HG03025 (cell line): ENCODE results near the gene MTOR.
"Not testable (repeated sequence)": the region's sequence is repeated elsewhere in the genome, so short reads cannot be mapped to it uniquely, and the experiment has no call there.

Experiments
- ATAC-seq: cut with Tn5 transposase; IDR thresholded peaks from one replicate; pipeline ENCODE4 v1.9.1; 2021; ENCODE audit warnings: mild to moderate bottlenecking, moderate library complexity; ENCODE audit not compliant: unreplicated experiment, low FRiP score

MTOR gene

GRCh38 chr1:11262171-11263049 is at the start of gene MTOR:
Gene MTOR, minus strand, starts transcription at chr1:11262551. Its CDS starts 3,142 bp downstream, at chr1:11259409.
- peak; percentile 95 for ATAC-seq

- no peak for ATAC-seq
These were observed 47.0 kb upstream of the MTOR start for GRCh38 chr1:11309385-11309784.

DNA sequence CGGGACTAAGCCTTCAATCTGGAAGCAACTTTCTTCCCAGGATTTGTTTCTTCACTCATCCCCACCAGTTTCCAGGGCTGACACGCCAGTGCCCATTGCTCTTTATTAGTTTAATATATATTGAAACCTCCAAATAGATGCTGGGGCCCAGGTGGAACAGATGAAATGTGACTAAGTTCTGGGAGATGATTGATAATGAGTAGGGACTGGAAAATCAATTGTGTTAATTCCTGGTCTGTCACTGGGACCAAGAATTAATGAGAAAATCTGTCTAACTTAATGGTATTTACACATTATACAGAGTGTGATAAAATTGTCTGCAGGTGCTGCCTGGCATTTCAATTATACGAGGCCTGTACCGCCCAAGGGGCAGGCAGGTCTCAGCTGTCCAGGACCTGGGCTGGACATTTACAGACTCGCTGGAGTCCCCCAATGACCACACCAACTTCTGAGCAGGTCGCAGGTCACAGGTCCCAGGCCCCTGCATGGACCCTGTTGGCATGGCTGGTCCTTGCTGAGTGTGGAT is 46.4 kb upstream of the MTOR start:
- ATAC-seq: no peak

GRCh38 chr1:11307852-11308251 is 45.5 kb upstream of the MTOR start:
- no peak for ATAC-seq

- ATAC-seq: not testable (repeated sequence)
These were observed 43.2 kb upstream of the MTOR start for GRCh38 chr1:11305516-11305915.

DNA sequence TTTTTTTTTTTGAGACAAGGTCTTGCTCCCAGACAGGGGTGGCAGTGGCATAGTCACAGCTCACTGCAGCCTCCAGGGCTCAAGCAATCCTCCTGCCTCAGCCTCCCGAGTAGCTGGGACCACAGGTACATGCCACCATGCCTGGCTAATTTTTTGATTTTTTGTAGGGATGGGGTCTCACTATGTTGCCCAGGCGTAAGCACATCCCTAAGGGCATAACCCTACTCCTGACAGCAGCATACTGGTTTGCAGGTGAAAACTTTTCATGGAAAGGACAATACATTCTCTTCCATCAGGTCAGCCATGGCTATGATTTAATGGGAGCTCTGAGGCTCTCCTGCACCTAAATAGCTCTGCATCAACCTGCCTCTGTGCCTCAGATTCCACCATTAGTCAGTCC is 40.0 kb upstream of the MTOR start:
- ATAC-seq: no peak

DNA sequence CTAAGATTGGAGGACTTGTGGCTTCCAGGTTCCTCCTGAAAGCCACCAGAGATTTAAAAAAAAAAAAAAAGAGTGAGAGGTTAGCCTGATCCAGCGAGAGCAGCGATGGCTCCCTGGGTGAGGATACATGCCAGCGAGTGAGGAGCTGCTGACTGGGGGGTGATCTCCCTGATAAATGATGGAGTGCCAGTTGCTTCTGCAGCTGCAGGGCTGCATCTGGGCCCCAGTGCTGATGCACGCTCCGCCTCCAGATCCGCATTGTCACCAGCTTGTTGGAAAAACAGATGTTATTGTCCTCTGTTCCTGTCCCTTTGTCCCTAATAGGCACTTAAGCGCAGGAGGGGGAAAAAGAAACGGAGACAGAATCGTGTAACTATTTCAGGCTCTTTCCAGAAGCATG is 39.2 kb upstream of the MTOR start:
- ATAC-seq: no peak

GRCh38 chr1:11299225-11299574 is 36.8 kb upstream of the MTOR start:
- ATAC-seq: no peak

DNA sequence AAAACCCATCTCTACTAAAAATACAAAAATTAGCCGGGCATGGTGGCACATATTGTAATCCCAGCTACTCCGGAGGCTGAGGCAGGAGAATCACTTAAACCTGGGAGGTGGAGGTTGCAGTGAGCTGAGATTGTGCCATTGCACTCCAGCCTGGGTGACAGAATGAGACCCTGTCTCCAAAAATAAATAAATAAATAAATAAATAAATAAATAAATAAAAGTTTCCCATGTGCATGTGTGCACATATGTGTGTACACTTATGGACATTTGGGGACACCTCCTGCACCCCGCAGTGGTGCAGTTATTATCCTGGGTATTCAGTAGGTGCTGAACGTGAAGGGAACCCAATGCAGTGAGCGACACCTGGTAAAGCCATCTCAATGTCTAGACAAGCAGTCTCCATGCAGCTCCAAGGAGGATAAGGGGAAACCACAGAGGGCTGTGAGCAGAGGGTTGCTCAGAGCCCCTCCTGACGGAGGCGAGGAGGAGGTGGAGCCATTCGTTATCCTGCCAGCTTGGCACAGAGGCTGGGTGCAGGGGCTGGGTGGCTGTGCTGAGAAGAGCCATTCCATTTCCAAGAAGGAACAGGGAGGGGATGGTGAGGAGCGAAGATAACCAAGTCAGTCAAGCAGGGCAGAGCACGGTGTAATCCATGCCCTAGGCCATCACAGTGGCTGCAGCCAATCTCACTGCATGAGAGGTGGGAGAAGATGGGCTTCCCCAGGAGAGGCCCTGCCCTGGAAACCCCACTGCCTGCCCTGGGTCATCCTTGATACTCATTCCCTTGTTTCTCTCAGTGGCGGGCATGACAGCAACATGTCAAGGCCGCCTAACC is 36.3 kb upstream of the MTOR start:
- no peak for ATAC-seq

DNA sequence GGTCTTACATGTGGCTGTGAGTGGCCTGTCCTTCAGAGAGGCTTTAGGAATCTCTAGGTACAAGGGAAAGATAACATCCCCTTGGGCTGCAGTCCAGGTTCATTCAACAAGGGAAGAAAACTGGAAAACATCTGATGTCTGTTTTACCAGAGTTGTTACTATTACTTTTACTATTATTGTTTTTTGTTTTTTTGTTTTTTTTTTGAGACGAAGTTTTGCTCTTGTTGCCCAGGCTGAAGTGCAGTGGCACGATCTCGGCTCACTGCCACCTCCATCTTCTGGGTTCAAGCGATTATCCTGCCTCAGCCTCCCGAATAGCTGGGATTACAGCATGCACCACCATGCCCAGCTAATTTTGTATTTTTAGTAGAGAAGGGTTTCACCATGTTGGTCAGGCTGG is 35.4 kb upstream of the MTOR start:
- not testable (repeated sequence) for ATAC-seq

- no peak for ATAC-seq
These were observed 33.6 kb upstream of the MTOR start for GRCh38 chr1:11295905-11296304.

- no peak for ATAC-seq
These were observed 32.6 kb upstream of the MTOR start for GRCh38 chr1:11294951-11295350.

DNA sequence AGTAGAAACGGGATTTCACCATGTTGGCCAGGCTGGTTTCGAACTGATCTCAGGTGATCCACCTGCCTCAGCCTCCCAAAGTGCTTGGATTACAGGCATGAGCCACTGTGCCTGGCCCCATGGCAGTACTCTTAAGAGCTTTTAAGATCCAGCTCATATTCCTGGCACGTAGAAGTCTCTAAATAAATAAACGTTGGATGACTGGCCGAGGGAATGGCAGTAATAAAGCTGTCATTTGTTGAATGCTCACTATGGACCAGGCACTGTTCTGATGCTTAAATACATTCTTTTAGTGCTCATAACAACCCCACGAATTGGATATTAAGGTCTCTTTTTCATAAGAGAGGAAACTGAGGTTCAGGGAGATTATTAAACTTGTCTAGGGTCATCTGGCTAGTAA is 31.5 kb upstream of the MTOR start:
- ATAC-seq: no peak

DNA sequence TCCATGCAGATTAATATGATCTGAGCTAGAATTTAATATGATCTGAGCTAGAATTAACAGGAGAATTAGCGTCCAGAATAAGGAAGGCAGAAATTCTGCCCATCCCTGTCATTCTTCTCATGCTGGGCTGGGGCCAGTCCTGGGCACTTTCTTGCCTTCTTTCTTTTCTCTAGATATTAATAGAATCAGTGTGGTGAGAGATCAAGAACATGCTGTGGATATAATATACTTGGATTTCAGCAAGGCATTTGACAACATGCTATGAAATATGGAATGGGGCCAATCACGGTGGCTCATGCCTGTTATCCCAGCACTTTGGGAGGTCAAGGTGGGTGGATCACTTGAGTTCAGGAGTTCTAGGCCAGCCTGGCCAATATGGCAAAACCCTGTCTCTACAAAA is 28.7 kb upstream of the MTOR start:
- ATAC-seq: no peak

- ATAC-seq: no peak
These were observed 26.7 kb upstream of the MTOR start for GRCh38 chr1:11289064-11289463.

- no peak for ATAC-seq
These were observed 24.5 kb upstream of the MTOR start for GRCh38 chr1:11286735-11287410.

GRCh38 chr1:11285883-11286734 is 23.8 kb upstream of the MTOR start:
- ATAC-seq: no peak

- ATAC-seq: no peak
These were observed 22.4 kb upstream of the MTOR start for GRCh38 chr1:11284784-11285183.

DNA sequence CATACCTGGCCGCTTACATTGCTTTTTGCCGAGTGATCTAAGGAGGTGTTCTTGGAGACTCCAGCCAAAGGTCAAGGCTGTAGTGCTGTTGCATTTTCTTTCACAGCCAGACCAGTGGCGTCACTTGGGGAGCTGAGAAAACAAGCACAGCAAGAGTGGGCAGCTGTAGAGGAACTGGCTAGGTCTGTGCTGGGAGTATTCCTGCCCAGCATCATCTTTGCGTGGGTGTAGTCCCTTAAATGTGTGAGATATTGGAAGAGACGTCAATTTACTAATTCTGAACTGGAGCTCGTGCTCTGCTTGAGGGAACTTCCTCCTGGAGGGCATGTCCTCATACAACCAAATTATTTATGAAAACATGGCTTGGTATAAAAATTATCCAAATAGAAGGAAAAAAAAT is 20.8 kb upstream of the MTOR start:
- ATAC-seq: no peak
